K562 (cell line): ENCODE measurements around the gene ZNF280C. TPM values are rescaled to one million over a fixed set of nuclear protein-coding genes. Genes with fewer than 3 reads are reported as not detected.

Experiments
- CBFB ChIP-seq: sonication (generic); formaldehyde crosslinking; IDR thresholded peaks from 2 replicates; pipeline ENCODE4 v1.4.0; 2020; ENCODE audit warnings: mild to moderate bottlenecking, missing genetic modification reagents
- DPF2 ChIP-seq: fragments of 450-650 bp; IDR thresholded peaks from 2 replicates; pipeline ENCODE4 v1.6.1; 2016
- NBN ChIP-seq: fragments of 450-650 bp; IDR thresholded peaks from 2 replicates; pipeline ENCODE4 v1.6.1; 2016; ENCODE audit warnings: low read depth, mild to moderate bottlenecking
- PHF20 ChIP-seq: fragments of 450-650 bp; IDR thresholded peaks from 2 replicates; pipeline ENCODE4 v1.6.1; 2018; ENCODE audit not compliant: partially characterized antibody
- POLR2G ChIP-seq: fragments of 200-400 bp; formaldehyde crosslinking; IDR thresholded peaks from 2 replicates; pipeline ENCODE4 v1.6.1; 2017; ENCODE audit warnings: low read depth, mild to moderate bottlenecking, antibody characterized with exemption, low read length, moderate library complexity
- RB1 ChIP-seq: fragments of 450-650 bp; IDR thresholded peaks from 2 replicates; pipeline ENCODE4 v1.6.1; 2017; ENCODE audit warnings: low read depth, mild to moderate bottlenecking
- RBM14 ChIP-seq: fragments of 200-400 bp; formaldehyde crosslinking; IDR thresholded peaks from 2 replicates; pipeline ENCODE4 v1.6.1; 2018; ENCODE audit warnings: low read depth, mild to moderate bottlenecking, low read length, moderate library complexity, borderline replicate concordance; ENCODE audit not compliant: insufficient read depth
- SP1 ChIP-seq: sonication (generic); formaldehyde crosslinking; IDR thresholded peaks from 2 replicates; pipeline ENCODE4 v1.8.1; 2022; ENCODE audit warnings: mild to moderate bottlenecking, missing genetic modification reagents
- XRCC5 ChIP-seq: fragments of 200-400 bp; formaldehyde crosslinking; IDR thresholded peaks from 2 replicates; pipeline ENCODE4 v1.6.1; 2017; ENCODE audit warnings: low read depth, mild to moderate bottlenecking, low read length
- ZNF324 ChIP-seq: fragments of 250-450 bp; sonication (Bioruptor Pico); IDR thresholded peaks from 2 replicates; pipeline ENCODE4 v1.4.0; 2020; ENCODE audit warnings: mild to moderate bottlenecking
- ZNF785 ChIP-seq: fragments of 250-450 bp; sonication (Bioruptor Pico); IDR thresholded peaks from 2 replicates; pipeline ENCODE4 v1.4.0; 2020; ENCODE audit warnings: mild to moderate bottlenecking
- polyA plus RNA-seq, 8 experiments: library from polyadenylated mRNA; depleted of rRNA in 4 of 8; stranded (reverse) in 5 of 8; unstranded in 3 of 8; fragments of >200 nt; fragmentation: Nextera tagmentation in 2 of 8; fragmentation: Illumina TruSeq in 1 of 8; extraction: Ambion mirVana in 2 of 8; extraction: Trizol in 1 of 8; gene quantifications; 2 replicates each; pipeline versions ENCODE4 v1.2.1 to v1.2.3, GENCODE V29; 2011 to 2014; ENCODE audit warnings: inconsistent platforms in 1 of 8, missing spikeins in 1 of 8
- total RNA-seq, 7 experiments: library from RNA; depleted of rRNA in 6 of 7; stranded (reverse); fragments of >200 nt in 6 of 7; fragmentation: Illumina TruSeq in 2 of 7; extraction: Trizol in 2 of 7; gene quantifications; 2 replicates each; pipeline versions ENCODE4 v1.2.1 to v1.2.3, GENCODE V29; 2011 to 2021; ENCODE audit warnings: low replicate concordance in 1 of 7
- TF ChIP-seq, protein P1 (sequence below): sonication (generic); formaldehyde crosslinking; IDR thresholded peaks from 2 replicates; pipeline ENCODE4 v1.8.0; 2022; ENCODE audit warnings: mild to moderate bottlenecking, missing genetic modification reagents

The ZNF280C gene
- total and polyA plus RNA-seq, 9 of the 15 experiments (the other 6 are each of a cell fraction or from before 2014, with no cell fraction given), result 1.6 to 8.3 (median 4.4) TPM

DNA sequence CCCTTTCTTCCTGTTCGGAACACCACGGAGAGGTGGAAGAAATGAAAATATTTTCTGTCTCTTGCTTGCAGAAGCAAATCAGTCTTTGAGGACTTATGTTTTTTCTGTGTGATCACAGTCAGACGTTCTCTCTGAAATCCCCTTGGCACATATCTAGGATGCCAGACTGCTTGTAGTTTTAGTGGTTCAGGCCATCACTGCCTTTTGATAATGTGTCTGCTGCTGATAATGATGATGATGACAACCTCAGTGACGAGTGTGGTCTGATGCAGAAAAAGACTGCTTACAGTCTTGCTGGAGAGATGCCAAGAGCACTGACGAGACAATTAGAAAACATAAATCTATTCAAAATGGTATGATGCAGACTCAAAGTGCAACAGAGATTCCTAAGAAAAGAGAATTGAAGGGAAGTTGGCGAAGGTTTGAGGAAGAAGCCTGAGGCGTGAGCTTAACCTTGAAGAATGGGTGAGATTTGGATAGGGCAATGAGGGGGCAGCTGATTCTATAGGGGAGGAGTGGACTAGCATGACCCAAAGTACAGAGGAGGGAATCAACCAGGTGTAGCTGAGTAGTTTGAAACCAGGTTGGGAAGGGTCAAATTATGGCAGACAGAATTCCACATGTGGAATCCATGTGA lies 89.0 kb downstream of the ZNF280C start (continued):
- TF ChIP-seq XRCC5 (no peak), ZNF785 (CRISPR knock-in tag) (no peak), CBFB (CRISPR knock-in tag) (0 out of 2 replicates have a peak, but pooled peaks have one; percentile 64), POLR2G (no peak), PHF20 (no peak), DPF2 (peak; percentile 100), ZNF324 (CRISPR knock-in tag) (no peak), SP1 (CRISPR knock-in tag) (peak; percentile 64; the same call in 1 of the 2 replicates), NBN (peak; percentile 99), RBM14 (no peak), RB1 (no peak)
- TF ChIP-seq, protein P1, sequence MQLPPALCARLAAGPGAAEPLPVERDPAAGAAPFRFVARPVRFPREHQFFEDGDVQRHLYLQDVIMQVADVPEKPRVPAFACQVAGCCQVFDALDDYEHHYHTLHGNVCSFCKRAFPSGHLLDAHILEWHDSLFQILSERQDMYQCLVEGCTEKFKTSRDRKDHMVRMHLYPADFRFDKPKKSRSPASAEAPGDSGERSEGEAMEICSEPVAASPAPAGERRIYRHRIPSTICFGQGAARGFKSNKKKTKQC (CRISPR knock-in tag), result no peak
